T-cell (primary cell): Measurements from ENCODE around the gene PAPPA. TPM values are rescaled to one million over a fixed set of nuclear protein-coding genes. Genes with fewer than 3 reads are reported as not detected.

Experiments
- ATAC-seq, 4 experiments: fragments of 200-7000 bp in 3 of 4; fragments of 150-1000 bp in 1 of 4; cut with Tn5 transposase; replicated peaks in 1 of 4; 1 replicate in 3 of 4; 2 replicates in 1 of 4; pipeline ENCODE4 v1.10.0; 2021; ENCODE audit warnings: moderate library complexity in 3 of 4, mild to moderate bottlenecking in 2 of 4, moderate number of reproducible peaks in 1 of 4
- CTCF ChIA-PET, 2 donors: fragments of 300-600 bp; sonication (Branson Sonifier 250); formaldehyde crosslinking; loops; one replicate each; lab custom pipeline; 2022; ENCODE audit warnings: antibody characterized with exemption in 2 of 2; lab: Charles Lee
- POLR2A ChIA-PET, 2 donors: fragments of 300-600 bp; sonication (Branson Sonifier 250); formaldehyde crosslinking; loops; one replicate each; lab custom pipeline; 2022; ENCODE audit warnings: antibody characterized with exemption in 2 of 2; lab: Charles Lee
- DNase-seq, 35 experiments: peaks; one replicate each; pipeline versions ENCODE4 v3.0.0 to v3.0.0-alpha.2; 2013 to 2023
- H3K27ac ChIP-seq: one replicate; pipeline ENCODE4 v1.5.1; 2013; ENCODE audit warnings: low read length
- H3K27me3 ChIP-seq, 2 experiments: replicated peaks in 1 of 2; 1 replicate in 1 of 2; 2 replicates in 1 of 2; pipeline versions ENCODE4 v1.6.1 to v1.7.0; 2013; ENCODE audit warnings: low read length in 1 of 2, mixed read lengths in 1 of 2; ENCODE audit not compliant: control insufficient read depth in 2 of 2, insufficient read depth in 2 of 2; ENCODE audit errors: extremely low read depth in 1 of 2
- H3K36me3 ChIP-seq, 2 donors: 1 replicate in 1 of 2; 2 replicates in 1 of 2; pipeline versions ENCODE4 v1.6.1 to v1.7.0; 2013; ENCODE audit warnings: low read length in 1 of 2; ENCODE audit not compliant: control insufficient read depth in 2 of 2, insufficient read depth in 1 of 2; ENCODE audit errors: extremely low read depth in 1 of 2
- H3K4me1 ChIP-seq, 2 experiments: 1 replicate in 1 of 2; 2 replicates in 1 of 2; pipeline versions ENCODE4 v1.6.1 to v1.7.0; 2013; ENCODE audit warnings: low read length in 2 of 2, mixed read lengths in 1 of 2; ENCODE audit not compliant: insufficient read depth in 2 of 2, control insufficient read depth in 1 of 2; ENCODE audit errors: extremely low read depth in 1 of 2
- H3K4me3 ChIP-seq, 2 donors: 1 replicate in 1 of 2; 2 replicates in 1 of 2; pipeline versions ENCODE4 v1.5.1 to v1.7.0; 2013; ENCODE audit warnings: mild to moderate bottlenecking in 2 of 2, low read length in 1 of 2, moderate library complexity in 1 of 2; ENCODE audit not compliant: control insufficient read depth in 1 of 2; ENCODE audit errors: extremely low read depth in 1 of 2
- H3K9me3 ChIP-seq: 2 replicates; pipeline ENCODE4 v1.7.0; 2013
- H3K27ac Mint-ChIP-seq, 2 donors: one replicate each; pipeline ENCODE4 v1.8.0; 2020 to 2021; ENCODE audit warnings: mild to moderate bottlenecking in 2 of 2, mixed read lengths in 2 of 2
- H3K27me3 Mint-ChIP-seq, 2 donors: one replicate each; pipeline ENCODE4 v1.8.0; 2021 to 2022; ENCODE audit warnings: mixed read lengths in 2 of 2
- H3K36me3 Mint-ChIP-seq: one replicate; pipeline ENCODE4 v1.8.0; 2021; ENCODE audit warnings: mixed read lengths
- H3K4me1 Mint-ChIP-seq, 3 donors: one replicate each; pipeline ENCODE4 v1.8.0; 2020 to 2022; ENCODE audit warnings: mixed read lengths in 3 of 3, mild to moderate bottlenecking in 1 of 3
- H3K4me3 Mint-ChIP-seq, 3 donors: one replicate each; pipeline ENCODE4 v1.8.0; 2020 to 2022; ENCODE audit warnings: mild to moderate bottlenecking in 3 of 3, mixed read lengths in 3 of 3, moderate library complexity in 3 of 3
- H3K9me3 Mint-ChIP-seq, 3 donors: one replicate each; pipeline ENCODE4 v1.8.0; 2020 to 2022; ENCODE audit warnings: mixed read lengths in 3 of 3
- WGBS: methylation state at CpG from one replicate; pipeline ENCODE4 v1.1.5; 2013; ENCODE audit warnings: missing lambda C conversion rate; ENCODE audit not compliant: insufficient coverage; 5-methylcytosine and 5-hydroxymethylcytosine counted together
- total RNA-seq, 35 experiments: library from RNA in 6 of 35; stranded (reverse) in 6 of 35; fragments of 120-200 nt in 1 of 35; gene quantifications; one replicate each; pipeline versions ENCODE4 v1.2.1 to v1.2.4 and lab custom pipeline; 2013 to 2026

PAPPA gene
- total RNA-seq, 5 donors from 2014 or later (not counting 1 experiment from before 2014, with no cell fraction given): 0.03 to 0.09 (median 0.07) TPM; not detected in 2

DNA sequence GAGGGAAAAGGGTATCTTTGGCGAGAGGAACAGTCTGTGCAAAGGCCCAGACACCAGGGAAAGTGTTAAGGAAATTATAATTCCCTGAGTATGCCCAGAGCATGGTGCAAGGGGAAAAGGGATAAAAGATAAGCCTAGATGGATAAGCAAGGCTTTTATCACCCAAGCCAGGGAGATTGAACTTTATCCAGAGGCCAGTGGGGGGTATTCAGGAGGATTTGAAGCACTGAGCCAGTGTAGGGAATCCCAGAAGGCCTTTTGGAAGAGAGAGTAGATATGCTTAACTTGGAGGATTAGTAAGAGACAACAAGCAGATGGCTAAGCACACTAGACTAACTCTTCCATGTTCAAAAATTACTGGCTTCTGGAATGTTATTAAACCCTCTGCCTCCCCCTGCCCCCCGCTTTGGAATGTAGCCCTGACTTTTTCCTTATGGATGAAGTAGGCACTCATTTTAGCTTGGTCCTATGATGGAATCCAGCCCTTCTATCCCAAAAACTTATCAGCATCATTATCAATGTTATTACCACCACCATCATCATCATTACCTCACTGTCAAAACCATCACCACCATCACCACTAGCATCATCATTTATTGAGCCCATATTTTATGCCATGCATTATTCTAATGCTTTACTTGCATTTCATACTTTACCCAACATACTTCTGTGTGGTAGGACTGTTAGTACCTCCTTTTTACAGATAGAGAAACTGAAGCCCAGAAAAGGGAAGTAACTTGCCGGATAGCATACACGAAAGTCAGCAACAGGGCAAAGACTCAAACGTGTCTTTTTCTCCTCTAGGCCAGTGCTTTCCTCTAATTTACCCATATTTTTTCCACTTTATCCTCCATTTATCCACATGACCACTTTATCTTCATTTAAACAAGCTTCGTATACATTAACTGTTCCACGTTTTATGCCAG is 237.0 kb downstream of the PAPPA start:
- H3K27ac ChIP-seq: no peak overlapping the region
- DNase-seq (no peak), ATAC-seq (no peak)
- H3K4me1 Mint-ChIP-seq: peaks cover 0 to 2% (median 0%) of the 10 kb centered on the region in 3 donors
- H3K4me3 Mint-ChIP-seq: no peak overlapping the region
- no peaks in the 10 kb centered on the region for H3K4me1 ChIP-seq
- peaks cover 18% of the 10 kb centered on the region for H3K36me3 Mint-ChIP-seq
- ChIA-PET CTCF (no interaction called here), POLR2A (no interaction called here)
- no peaks in the 10 kb centered on the region for H3K27me3 ChIP-seq
- no peak overlapping the region for H3K27ac Mint-ChIP-seq
- no peaks in the 10 kb centered on the region for H3K36me3 ChIP-seq
- 54% methylated on average over 6 of the region's 7 CpGs for WGBS
- H3K4me3 ChIP-seq: no peak overlapping the region
- H3K27me3 Mint-ChIP-seq: no peaks in the 10 kb centered on the region
- H3K9me3 ChIP-seq: no peaks in the 10 kb centered on the region
- H3K9me3 Mint-ChIP-seq: no peaks in the 10 kb centered on the region

DNA sequence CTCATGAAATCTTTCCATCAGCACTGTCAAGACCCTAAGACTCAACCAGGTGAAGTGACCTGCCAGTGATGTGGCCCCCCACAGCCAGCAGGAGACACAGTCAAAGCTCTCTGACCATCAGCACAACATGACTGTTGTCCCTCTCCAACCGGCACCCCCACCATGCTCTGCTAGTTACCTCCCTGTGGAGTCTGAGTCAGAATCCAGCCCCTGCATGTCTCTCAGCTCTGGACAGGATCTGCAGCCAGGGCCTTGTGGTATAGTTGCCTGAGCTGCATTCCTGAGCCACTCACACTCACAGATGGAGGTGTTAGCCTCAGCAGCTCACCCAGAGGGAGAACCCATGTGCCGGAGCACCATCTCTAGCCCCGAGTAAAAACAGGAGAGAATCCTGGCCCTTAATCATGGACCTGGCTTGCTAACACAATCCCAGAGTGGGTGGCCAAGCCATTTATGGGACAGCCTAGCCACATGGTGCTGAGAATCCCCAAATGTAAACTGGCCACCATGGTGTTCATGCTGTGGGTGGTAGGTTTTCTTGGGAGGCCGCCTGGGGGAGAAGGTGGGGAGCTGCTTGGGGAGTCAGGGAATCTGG is 237.8 kb downstream of the PAPPA start:
- Histone ChIP-seq H3K4me1 (no peaks in the 10 kb centered on the region), H3K27ac (no peak overlapping the region), H3K4me3 (no peak overlapping the region), H3K9me3 (no peaks in the 10 kb centered on the region), H3K36me3 (no peaks in the 10 kb centered on the region), H3K27me3 (no peaks in the 10 kb centered on the region)
- H3K27ac Mint-ChIP-seq: no peak overlapping the region
- no peak overlapping the region for H3K4me3 Mint-ChIP-seq
- CTCF ChIA-PET: no interaction called here
- H3K27me3 Mint-ChIP-seq: no peaks in the 10 kb centered on the region
- no peak for ATAC-seq
- DNase-seq: no peak
- H3K9me3 Mint-ChIP-seq: no peaks in the 10 kb centered on the region
- 97% methylated on average over 3 of the region's 4 CpGs for WGBS
- peaks cover 0 to 2% (median 0%) of the 10 kb centered on the region in 3 donors for H3K4me1 Mint-ChIP-seq
- POLR2A ChIA-PET: interaction anchor here in 1 of 2 donors (0.6 kb wide), 1 partner anchor 726 kb away, joined by 3 read pairs; no protein-coding TSS in a partner anchor
- peaks cover 18% of the 10 kb centered on the region for H3K36me3 Mint-ChIP-seq

DNA sequence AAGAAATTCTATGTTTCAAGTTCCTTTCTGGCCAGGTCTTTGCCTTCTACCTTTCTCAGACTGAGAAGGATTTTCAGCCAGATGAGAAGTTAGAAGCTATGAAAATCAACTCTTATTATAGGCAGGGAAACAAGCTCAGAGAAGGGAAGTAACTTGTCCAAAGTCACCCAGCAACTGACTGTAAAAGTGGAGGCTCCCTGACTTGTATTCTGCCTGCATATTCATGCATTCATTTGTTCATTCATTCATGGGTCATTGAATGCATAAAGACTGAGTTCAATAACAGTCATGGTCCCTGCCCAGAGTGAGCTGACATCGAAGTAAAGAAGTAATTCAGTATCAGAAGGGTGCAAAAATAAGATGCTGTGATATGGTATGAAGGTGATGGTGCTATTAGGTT is 239.6 kb downstream of the PAPPA start:
- DNase-seq: no peak
- Mint-ChIP-seq H3K4me1 (no peaks in the 10 kb centered on the region), H3K4me3 (no peak overlapping the region), H3K27ac (no peak overlapping the region), H3K27me3 (no peaks in the 10 kb centered on the region), H3K36me3 (peaks cover 15% of the 10 kb centered on the region), H3K9me3 (no peaks in the 10 kb centered on the region)
- Histone ChIP-seq H3K9me3 (no peaks in the 10 kb centered on the region), H3K27ac (no peak overlapping the region), H3K27me3 (no peaks in the 10 kb centered on the region), H3K4me3 (no peak overlapping the region), H3K4me1 (no peaks in the 10 kb centered on the region), H3K36me3 (no peaks in the 10 kb centered on the region)
- no CpG with 5 or more reads among the region's 1 CpG for WGBS
- POLR2A ChIA-PET: interaction anchor here in 1 of 2 donors (0.6 kb wide), 1 partner anchor 9 kb away, joined by 3 read pairs; no protein-coding TSS in a partner anchor
- CTCF ChIA-PET: no interaction called here
- ATAC-seq: no peak

DNA sequence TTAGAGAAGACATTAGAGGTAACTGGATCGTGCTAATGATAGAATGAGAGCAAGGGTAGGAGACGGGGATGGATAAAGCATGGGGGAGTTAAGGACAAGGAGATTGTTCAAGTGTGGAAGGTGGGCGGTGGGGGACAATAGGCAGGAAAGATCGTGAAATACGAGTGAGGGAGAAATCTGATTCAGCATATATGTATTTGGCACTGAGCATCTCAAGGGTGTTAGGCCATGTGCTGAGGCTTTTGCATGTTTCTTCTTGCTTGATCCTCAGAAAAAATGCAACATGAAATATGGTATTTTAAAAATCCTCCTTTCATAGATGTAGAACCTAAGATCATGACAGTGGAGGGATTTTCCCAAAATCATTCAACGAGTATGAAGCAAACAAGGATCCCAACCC is 240.5 kb downstream of the PAPPA start:
- H3K9me3 Mint-ChIP-seq: no peaks in the 10 kb centered on the region
- H3K27me3 Mint-ChIP-seq: no peaks in the 10 kb centered on the region
- no peak for DNase-seq
- H3K9me3 ChIP-seq: no peaks in the 10 kb centered on the region
- H3K4me1 ChIP-seq: no peaks in the 10 kb centered on the region
- no peaks in the 10 kb centered on the region for H3K36me3 ChIP-seq
- ChIA-PET POLR2A (no interaction called here), CTCF (no interaction called here)
- no peaks in the 10 kb centered on the region for H3K27me3 ChIP-seq
- ATAC-seq: no peak
- H3K36me3 Mint-ChIP-seq: peaks cover 15% of the 10 kb centered on the region
- H3K27ac ChIP-seq: no peak overlapping the region
- no peak overlapping the region for H3K4me3 ChIP-seq
- no peak overlapping the region for H3K27ac Mint-ChIP-seq
- WGBS: 97% methylated on average over 5 of the region's 6 CpGs
- no peaks in the 10 kb centered on the region for H3K4me1 Mint-ChIP-seq
- no peak overlapping the region for H3K4me3 Mint-ChIP-seq

DNA sequence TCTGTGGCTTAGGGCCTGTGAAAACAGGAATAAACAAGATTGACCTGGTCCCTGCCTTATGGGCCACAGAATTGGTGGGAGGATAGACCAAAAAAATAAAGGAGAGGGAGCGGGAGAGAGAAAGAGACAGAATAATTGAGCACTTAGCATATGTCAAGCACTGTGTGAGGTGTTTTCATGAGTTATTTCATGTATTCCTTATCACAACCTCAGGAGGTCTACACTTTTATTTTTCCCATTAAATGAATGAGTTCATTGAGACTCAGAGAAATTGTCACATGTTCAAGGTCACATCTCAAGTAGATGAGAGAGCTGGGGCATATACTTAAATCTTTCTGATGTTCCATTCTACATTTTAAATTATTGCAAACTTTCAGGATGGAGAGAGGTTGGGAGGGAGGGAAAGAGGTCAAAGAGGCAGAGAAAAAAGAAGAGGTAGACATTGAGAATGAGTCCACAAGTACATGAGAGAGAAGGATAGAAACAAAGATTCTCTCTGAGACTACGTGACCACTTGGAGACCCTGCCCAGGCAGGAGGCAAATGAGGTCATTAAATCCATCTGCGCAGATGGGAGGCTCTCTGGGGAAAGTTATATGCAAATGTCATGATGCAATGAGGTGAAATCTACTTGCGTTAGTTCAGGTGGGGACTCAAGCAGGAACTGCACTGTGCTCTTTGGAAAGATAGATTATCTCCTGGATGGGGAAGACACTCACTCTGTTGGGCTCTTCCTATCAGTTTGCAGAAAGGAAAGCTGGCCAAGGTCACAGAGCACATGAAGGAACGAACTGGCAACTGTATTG is 241.5 kb downstream of the PAPPA start:
- ATAC-seq (no peak), DNase-seq (no peak)
- Mint-ChIP-seq H3K36me3 (peaks cover 12% of the 10 kb centered on the region), H3K27ac (no peak overlapping the region), H3K9me3 (no peaks in the 10 kb centered on the region), H3K4me1 (no peaks in the 10 kb centered on the region), H3K4me3 (no peak overlapping the region), H3K27me3 (no peaks in the 10 kb centered on the region)
- Histone ChIP-seq H3K27me3 (no peaks in the 10 kb centered on the region), H3K4me1 (no peaks in the 10 kb centered on the region), H3K9me3 (no peaks in the 10 kb centered on the region), H3K4me3 (no peak overlapping the region), H3K36me3 (no peaks in the 10 kb centered on the region), H3K27ac (no peak overlapping the region)
- WGBS: 75% methylated on average over 4 of the region's 5 CpGs
- CTCF ChIA-PET: no interaction called here
- POLR2A ChIA-PET: no interaction called here

DNA sequence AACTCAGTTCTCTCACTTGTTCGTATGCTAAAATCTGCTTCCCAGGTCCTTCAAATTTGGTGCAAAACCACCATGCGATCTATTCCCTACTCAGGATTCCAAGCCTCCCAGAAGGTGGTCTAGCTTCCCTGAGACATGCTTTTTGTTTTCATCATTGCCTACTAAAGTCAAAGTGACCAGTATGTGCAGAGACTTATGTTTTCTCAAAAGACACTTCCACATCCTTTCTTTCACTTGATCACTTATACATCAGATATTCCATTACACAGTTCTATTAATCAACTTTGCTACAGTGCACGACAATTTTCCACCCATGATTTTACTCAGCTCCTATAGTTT is 242.1 kb downstream of the PAPPA start:
- no peaks in the 10 kb centered on the region for H3K9me3 ChIP-seq
- no peak overlapping the region for H3K4me3 ChIP-seq
- H3K27me3 ChIP-seq: no peaks in the 10 kb centered on the region
- POLR2A ChIA-PET: no interaction called here
- Mint-ChIP-seq H3K36me3 (peaks cover 15% of the 10 kb centered on the region), H3K4me1 (no peaks in the 10 kb centered on the region), H3K27ac (no peak overlapping the region), H3K4me3 (no peak overlapping the region), H3K27me3 (no peaks in the 10 kb centered on the region), H3K9me3 (no peaks in the 10 kb centered on the region)
- CTCF ChIA-PET: no interaction called here
- no peak for DNase-seq
- no peak overlapping the region for H3K27ac ChIP-seq
- H3K4me1 ChIP-seq: no peaks in the 10 kb centered on the region
- no peak for ATAC-seq
- no peaks in the 10 kb centered on the region for H3K36me3 ChIP-seq
- 96% methylated on average over 2 of the region's 3 CpGs for WGBS
